Activated CD8-positive, alpha-beta memory T cell treated with anti-CD3 and anti-CD28 coated beads for 24 hours (primary cell): ENCODE measurements around the gene ELP5.
A peak's percentile ranks its signal among the peaks of the same experiment; 100 is the strongest.

Source experiments
- DNase-seq: peaks from one replicate; pipeline ENCODE4 v3.0.0-alpha.2; 2020

Gene ELP5

GRCh38 chr17:7252176-7253043 is at the start of gene ELP5:
Gene ELP5, plus strand, starts transcription at chr17:7252215. Its CDS starts 336 bp downstream, at chr17:7252551.
- DNase-seq, result no peak

GRCh38 chr17:7203391-7203790 is 48.6 kb upstream of the ELP5 start:
- DNase-seq, result no peak

- no peak for DNase-seq
These were observed 47.7 kb upstream of the ELP5 start for GRCh38 chr17:7204336-7204735.

DNA sequence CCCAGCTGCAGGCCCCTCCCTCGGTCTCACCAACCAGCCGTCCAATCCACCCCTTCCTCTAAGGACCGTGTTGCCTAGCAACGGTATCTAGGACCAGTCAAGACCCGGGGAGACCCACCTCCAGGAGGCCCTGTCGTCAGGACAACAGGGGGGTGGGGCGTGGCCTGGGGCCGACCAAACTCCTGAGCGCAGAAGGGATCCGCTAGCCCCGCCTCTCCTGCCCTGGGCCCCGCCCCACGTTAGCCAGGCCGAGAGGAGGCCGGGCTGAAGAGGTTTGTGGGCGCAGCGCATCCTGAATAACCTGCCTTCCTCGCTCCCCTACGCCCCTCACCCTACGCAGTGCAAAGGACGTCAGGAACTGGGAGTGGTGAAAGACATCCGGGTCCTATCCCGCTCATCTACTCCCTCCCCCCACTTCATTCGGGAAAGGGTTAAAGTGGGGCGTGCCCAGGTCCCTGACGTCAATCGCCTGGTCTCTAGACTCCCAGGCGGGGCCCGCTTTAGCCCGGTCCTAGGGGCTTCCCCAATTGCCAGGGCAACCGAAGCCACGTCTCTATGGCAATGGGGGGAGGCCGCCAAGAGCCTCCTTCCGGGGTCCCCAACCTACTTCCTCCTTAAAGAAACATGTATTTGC is 47.1 kb upstream of the ELP5 start:
- DNase-seq, result peak; percentile 96

- no peak for DNase-seq
These were observed 46.5 kb upstream of the ELP5 start for GRCh38 chr17:7205561-7205960.

DNA sequence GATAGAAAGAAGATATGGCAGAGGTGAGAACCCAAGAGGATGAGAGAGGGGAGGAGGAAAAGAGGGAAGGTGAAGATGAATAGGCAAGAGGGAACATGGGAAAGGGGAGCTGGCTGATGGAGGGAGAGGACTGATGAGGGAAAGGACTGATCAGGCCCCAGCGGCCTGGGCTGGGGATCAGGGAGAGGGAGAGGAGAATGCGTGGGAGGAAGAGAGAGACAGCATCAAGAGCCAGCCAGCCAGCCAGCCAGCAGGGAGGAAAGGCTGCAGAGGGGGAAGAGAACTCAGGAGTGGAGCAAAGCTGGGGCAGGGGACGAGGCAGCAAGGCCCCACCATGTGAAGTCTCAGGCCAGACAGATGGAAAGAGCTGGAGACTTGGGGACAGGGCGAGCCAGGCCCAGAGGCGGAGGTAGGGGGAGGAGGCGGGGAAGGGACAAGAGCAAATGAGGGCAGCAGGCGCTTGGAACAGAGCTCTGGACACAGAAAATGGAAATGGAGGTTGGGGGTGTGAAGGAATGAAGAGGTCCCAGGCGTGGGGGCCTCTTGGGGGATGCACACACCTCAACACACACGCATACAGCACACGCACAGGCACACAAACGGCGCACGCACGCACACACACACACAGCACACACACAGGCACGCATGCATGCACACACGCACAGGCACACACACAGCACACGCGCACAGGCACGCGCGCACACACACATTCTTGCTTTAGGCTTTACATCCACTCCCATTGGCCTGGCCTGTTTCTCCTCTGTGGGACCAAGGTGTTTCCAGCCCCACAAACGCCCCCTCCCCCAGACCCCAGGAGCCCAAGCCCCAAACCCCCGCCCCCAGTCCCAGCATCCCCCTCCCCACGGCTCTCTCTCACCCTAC is 44.7 kb upstream of the ELP5 start:
- no peak for DNase-seq

DNA sequence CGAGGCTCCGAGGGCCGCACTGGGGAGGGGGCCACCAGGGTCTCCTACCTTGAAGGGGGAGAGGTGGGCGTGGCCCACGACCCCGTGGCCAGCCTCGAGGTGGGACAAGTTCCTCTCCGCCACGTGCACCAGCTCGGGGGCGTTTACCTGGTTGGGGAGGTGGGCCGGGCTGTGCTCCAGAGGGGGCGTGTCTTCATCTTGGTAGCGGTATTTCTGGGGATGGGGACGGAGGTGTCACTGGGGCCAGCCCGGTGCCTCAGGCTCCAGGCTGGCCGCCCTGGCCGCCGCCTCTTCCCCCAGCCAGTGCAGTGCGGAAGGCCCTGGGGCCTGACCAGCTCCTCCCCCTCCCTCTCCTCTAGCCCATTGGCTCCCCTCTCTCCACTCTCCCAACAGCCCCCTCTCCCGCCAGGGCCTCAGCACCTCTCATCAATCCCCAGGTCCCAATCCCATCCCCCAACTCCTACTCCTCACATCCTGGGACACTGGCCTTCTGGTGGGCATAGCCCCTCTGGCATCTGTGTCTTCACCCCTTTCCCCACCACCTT is 43.9 kb upstream of the ELP5 start:
- no peak for DNase-seq

- DNase-seq, result no peak
These were observed 43.1 kb upstream of the ELP5 start for GRCh38 chr17:7208754-7209460.

DNA sequence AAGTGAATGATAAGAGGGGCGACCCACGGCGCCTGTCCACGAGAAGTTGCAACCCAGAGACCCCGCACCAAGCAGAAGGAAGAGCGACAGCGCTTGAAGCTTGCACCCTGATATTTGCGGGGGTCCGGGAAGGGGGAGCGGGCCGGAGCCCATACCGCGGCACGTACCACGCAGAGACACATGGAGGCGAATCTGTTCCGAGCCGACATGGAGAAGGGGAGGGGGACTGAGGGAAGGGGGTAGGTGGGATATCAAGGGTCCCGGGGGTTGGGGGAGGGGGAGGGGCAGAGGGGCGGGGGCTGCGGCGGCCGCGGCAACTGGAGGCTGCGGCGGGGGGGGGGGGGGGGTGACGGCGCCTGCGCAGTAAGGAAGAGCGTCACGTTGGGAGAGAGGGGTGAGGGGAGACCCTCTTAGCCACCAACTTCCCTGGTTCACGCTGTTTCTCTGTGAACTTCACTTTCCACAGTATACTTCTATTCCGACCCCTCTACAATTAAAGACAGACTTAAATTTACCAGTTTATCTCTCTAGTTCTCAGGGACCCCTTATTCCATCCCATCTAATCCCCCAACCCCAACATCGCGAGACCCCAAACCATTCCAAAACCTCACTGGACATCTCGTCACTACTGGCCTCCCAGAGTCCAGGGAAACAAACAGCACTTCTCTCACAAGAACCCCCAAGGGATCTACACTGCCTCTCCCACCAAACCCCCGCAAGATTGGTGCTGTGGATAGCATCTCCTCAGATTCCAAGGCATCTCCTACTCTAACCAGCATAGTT is 40.3 kb upstream of the ELP5 start:
- no peak for DNase-seq

- DNase-seq, result no peak
These were observed 38.1 kb upstream of the ELP5 start for GRCh38 chr17:7213895-7214299.

DNA sequence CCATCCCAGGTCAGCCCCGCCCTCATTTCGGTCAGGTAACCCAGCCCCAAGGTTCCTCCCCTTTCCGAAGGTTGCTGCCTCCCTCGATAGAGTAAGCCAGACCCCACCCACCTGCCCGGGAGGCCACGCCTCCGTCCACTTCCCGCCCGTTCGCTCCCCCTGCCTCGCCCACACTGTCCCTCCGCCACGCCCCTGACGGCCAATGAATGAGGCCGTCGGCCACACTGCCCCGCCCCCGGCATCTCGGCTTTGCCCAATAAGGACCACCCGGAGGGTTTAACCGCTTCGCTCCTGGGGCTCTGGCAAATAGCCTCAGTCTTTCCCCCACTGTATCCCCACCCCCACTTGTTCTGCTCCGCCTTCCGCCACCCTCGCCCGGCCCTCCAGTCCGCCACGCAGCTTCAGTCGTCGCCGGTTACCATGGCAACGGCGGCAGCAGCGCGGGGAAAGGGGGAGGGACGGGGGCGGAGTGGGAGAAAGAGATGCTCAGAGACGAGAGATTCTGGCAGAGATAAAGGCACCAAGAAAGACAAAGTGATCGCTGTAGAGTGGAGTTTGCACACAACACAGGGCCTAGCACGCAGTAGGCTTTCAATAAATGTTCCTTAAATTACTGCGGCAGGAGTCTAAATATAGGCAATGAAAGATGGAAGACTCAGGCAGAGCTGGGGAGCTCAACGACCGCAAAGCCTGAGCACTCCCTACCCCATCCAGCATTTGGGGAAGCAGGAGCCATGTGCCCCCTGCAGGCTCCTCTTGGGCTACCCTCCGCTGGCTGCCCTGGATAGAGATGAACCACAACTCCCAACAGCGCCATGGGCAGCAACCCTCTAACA is 37.5 kb upstream of the ELP5 start:
- DNase-seq, result peak; percentile 100

GRCh38 chr17:7215136-7215638 is 36.8 kb upstream of the ELP5 start:
- no peak for DNase-seq

- DNase-seq, result no peak
These were observed 36.3 kb upstream of the ELP5 start for GRCh38 chr17:7215652-7216180.

GRCh38 chr17:7216242-7217112 is 35.5 kb upstream of the ELP5 start:
- DNase-seq, result no peak

DNA sequence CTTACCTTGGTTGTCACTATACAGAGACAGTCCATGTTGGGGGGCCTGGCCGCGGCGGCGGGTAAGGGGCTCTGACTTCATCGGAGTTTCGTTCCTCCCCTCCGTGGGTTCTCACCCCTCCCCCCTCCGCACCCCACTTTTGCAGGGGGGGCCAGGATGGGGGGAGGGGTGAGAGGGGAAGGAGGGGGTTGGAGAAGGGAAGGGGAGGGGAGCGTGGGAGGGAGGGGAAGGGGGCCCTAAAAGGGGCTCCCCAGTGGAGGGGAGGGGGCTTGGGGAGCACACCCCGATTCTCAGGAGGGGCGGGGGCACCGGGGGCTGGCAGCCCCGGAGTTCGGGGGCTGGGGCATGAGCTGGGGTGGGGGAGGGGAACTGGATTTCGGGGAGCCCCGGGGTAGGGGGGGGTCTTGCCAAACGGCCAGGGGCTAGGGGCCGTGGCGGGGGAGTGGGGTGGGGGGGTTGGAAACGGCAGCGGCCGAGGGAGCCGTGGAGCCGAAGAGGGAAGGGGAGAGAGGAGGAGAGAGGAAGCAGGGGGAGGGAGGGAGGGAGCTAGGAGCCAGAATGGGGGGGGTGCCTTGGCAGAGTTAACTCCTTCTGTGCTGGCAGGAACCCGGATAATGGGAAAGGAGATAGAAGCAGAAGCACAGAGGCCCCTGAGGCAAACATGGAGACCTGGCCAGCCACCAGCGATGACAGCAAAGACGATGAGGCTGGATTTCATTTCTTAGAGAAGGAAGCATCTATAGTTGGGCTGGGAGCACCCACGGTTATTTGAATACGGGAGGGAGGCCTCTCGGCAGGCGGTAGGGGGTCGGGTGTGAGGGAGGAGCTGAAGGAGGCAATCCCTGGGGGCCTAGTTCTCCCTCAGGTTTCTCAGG is 34.7 kb upstream of the ELP5 start:
- DNase-seq, result no peak

GRCh38 chr17:7218166-7218565 is 33.8 kb upstream of the ELP5 start:
- DNase-seq, result no peak

GRCh38 chr17:7218758-7219157 is 33.3 kb upstream of the ELP5 start:
- no peak for DNase-seq

DNA sequence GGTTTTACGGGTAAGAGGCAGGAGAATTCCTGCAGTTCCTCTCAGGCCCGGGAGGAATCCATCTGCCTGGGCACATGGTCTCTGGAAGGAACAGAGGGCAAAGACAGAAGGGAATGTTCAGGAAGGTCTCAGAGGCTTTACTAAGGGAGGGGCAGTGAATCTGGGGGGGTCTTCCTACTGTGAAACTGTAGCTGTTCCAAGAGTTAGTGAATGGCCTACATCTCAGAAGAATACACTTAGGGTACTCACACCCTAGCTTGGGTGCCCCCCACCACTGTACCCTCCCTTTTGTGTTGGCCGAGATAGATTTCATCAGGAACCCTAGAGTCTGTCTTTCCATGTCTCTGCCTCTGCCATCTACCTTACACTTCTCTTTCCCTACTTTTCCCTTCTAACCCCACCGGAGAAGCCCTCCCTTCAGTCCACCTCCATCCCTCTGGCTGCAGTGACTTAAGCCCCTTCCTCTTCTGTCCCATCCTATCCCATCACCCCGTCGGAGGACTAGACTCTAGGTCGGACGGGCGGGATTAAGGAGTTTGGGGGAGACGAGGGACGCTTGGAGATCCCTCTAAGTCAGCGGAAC is 32.7 kb upstream of the ELP5 start:
- DNase-seq, result no peak
